Duodenal mucosa (tissue), 2 donors: ENCODE data around the gene SAMM50.

Experiments
- H3K27ac ChIP-seq: one replicate; pipeline ENCODE4 v1.7.0; 2013; ENCODE audit warnings: low read depth, low read length
- H3K27me3 ChIP-seq, 2 donors: one replicate each; pipeline ENCODE4 v1.7.0; 2013; ENCODE audit warnings: low read length in 2 of 2, control low read depth in 1 of 2; ENCODE audit not compliant: insufficient read depth in 2 of 2, control insufficient read depth in 1 of 2
- H3K36me3 ChIP-seq, 2 donors: one replicate each; pipeline ENCODE4 v1.7.0; 2013; ENCODE audit warnings: low read length in 2 of 2, control low read depth in 1 of 2; ENCODE audit not compliant: insufficient read depth in 2 of 2, control insufficient read depth in 1 of 2
- H3K4me1 ChIP-seq, 2 donors: one replicate each; pipeline ENCODE4 v1.7.0; 2013; ENCODE audit warnings: low read length in 2 of 2, control low read depth in 1 of 2; ENCODE audit not compliant: insufficient read depth in 2 of 2, control insufficient read depth in 1 of 2
- H3K4me3 ChIP-seq, 2 donors: one replicate each; pipeline ENCODE4 v1.7.0; 2013; ENCODE audit warnings: low read length in 2 of 2, low read depth in 1 of 2
- H3K9ac ChIP-seq, 2 donors: one replicate each; pipeline ENCODE4 v1.7.0; 2013; ENCODE audit warnings: low read length in 2 of 2, low read depth in 1 of 2
- H3K9me3 ChIP-seq, 2 donors: one replicate each; pipeline ENCODE4 v1.7.0; 2013; ENCODE audit warnings: low read length in 2 of 2, control low read depth in 1 of 2; ENCODE audit not compliant: control insufficient read depth in 1 of 2

Gene SAMM50

GRCh38 chr22:43955040-43955882 lies at the start of gene SAMM50:
SAMM50 (plus strand) TSS chr22:43955442; CDS start chr22:43955578, 136 bp downstream.
- Histone ChIP-seq H3K36me3 (no peaks in the 10 kb centered on the region), H3K9ac (peak within 1 kb of the TSS; percentile 77 to 81), H3K27me3 (no peaks in the 10 kb centered on the region), H3K9me3 (no peaks in the 10 kb centered on the region), H3K4me1 (peaks cover 19% of the 10 kb centered on the region in 2 donors), H3K4me3 (peak within 1 kb of the TSS; percentile 85 to 92), H3K27ac (peak within 1 kb of the TSS; percentile 81)

DNA sequence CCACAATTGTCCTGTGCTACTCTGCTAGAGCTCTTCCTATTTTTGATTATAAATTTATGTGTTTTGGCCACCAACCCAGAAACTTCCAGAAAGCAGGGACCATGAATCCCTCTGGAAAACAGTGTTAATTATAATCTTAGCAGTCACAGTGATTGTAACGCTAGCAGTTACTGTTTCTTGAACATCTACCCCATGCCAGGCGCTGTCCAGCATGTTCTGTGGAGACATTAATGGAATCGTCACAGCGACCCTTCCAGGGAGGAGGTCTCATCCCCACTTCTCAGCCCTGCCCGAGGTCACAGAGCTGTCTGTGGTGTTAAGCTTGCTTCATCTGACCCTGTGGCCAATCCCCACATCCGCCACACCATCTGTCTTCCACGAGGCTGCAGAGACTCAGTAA lies 49.6 kb upstream of the SAMM50 start:
- H3K4me1 ChIP-seq, result no peaks in the 10 kb centered on the region
- no peaks in the 10 kb centered on the region for H3K9me3 ChIP-seq
- H3K27ac ChIP-seq, result no peak overlapping the region
- no peaks in the 10 kb centered on the region for H3K36me3 ChIP-seq
- no peak overlapping the region for H3K4me3 ChIP-seq
- no peak overlapping the region for H3K9ac ChIP-seq
- H3K27me3 ChIP-seq, result no peaks in the 10 kb centered on the region

GRCh38 chr22:43909708-43910107 lies 45.5 kb upstream of the SAMM50 start:
- H3K27ac ChIP-seq, result no peak overlapping the region
- H3K9ac ChIP-seq, result no peak overlapping the region
- no peaks in the 10 kb centered on the region for H3K36me3 ChIP-seq
- no peaks in the 10 kb centered on the region for H3K9me3 ChIP-seq
- no peaks in the 10 kb centered on the region for H3K27me3 ChIP-seq
- no peak overlapping the region for H3K4me3 ChIP-seq
- no peaks in the 10 kb centered on the region for H3K4me1 ChIP-seq

- Histone ChIP-seq H3K36me3 (no peaks in the 10 kb centered on the region), H3K9ac (no peak overlapping the region), H3K9me3 (no peaks in the 10 kb centered on the region), H3K4me3 (no peak overlapping the region), H3K27ac (no peak overlapping the region), H3K27me3 (no peaks in the 10 kb centered on the region), H3K4me1 (no peaks in the 10 kb centered on the region)
Measured at GRCh38 chr22:43910178-43910695, 45.0 kb upstream of the SAMM50 start.

DNA sequence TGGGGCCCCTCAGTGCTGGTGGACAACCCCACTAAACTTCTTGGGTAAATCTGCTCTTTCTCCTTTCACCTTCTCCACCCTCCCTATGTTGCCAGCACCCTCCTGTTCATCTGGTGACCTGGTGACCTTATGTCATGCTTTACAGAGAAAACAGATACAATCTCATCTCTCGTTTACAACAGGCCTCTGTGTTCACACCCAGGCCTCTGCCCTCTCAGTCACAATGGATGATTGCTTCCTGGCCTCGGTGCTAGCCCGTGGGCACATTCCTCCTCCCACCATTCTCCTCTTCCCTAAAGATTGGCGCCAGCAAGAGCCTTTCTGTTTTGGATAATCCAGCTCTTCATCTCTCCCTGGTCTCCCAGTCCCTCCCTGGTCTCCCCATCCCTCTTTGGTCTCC lies 43.9 kb upstream of the SAMM50 start:
- Histone ChIP-seq H3K9ac (no peak overlapping the region), H3K27ac (no peak overlapping the region), H3K4me1 (no peaks in the 10 kb centered on the region), H3K4me3 (no peak overlapping the region), H3K9me3 (no peaks in the 10 kb centered on the region), H3K36me3 (no peaks in the 10 kb centered on the region), H3K27me3 (no peaks in the 10 kb centered on the region)

DNA sequence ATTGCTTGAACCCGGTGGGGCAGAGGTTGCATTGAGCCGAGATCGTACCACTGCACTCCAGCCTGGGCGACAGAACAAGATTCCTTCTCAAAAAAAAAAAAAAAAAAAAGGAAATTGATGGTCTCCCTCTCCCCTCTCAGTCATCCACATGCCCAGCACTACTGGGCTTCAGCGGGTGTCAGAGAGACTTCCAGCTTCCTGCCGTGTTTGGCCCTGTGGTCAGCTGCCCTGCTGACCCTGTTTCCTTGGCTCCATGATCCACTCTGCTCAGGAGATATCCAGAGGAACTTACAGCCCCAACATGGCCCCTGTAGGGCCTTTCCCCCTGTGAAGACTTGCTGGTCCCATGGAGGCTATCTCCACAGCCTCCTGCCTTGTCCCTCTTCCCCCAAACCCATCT lies 37.7 kb upstream of the SAMM50 start:
- Histone ChIP-seq H3K27ac (no peak overlapping the region), H3K9ac (no peak overlapping the region), H3K27me3 (no peaks in the 10 kb centered on the region), H3K9me3 (no peaks in the 10 kb centered on the region), H3K4me3 (no peak overlapping the region), H3K36me3 (no peaks in the 10 kb centered on the region), H3K4me1 (no peaks in the 10 kb centered on the region)

DNA sequence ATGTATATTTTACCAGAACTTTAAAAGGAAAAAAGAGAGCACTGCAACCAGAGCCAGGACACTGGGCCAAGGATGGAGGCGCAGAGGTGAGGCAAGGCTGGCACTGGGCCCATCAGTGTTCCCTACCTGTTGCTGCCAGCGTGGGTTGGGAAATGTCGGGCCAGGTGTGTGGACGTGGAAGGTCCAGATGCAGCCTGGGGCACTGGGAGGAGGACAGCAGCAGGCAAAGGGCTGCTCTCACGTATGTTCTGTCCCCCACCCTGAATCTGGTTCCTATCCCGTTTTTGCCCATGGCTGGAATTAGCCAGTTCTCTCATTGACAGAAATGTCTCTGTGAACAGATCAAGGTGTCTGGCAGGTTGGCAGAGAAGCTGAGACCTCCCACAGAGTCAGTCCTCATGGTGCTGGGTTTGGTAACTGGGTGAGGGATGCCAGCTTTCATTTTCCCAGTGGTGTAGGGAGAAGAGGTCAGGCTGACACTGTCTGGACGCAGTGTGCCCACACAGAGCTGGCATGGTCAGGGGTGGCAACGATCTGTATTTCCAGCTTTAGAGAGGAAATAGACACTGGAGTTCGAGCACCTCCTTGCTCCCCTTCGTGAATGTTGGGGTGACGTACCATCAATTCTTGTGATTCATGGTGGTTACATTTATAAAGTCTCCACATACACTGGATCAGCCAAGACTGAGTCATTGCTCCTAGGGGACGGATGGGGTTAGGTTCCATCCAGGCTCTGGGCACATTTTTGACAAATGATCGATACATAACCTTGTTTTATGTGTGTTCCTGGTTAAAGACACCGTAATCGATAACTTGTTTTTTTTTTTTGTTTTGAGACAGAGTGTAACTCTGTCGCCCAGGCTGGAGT lies 35.9 kb upstream of the SAMM50 start:
- H3K9ac ChIP-seq, result no peak overlapping the region
- H3K27me3 ChIP-seq, result no peaks in the 10 kb centered on the region
- peaks cover 0 to 9% of the 10 kb centered on the region in 2 donors for H3K4me1 ChIP-seq
- H3K36me3 ChIP-seq, result no peaks in the 10 kb centered on the region
- no peak overlapping the region for H3K27ac ChIP-seq
- H3K9me3 ChIP-seq, result no peaks in the 10 kb centered on the region
- H3K4me3 ChIP-seq, result no peak overlapping the region

DNA sequence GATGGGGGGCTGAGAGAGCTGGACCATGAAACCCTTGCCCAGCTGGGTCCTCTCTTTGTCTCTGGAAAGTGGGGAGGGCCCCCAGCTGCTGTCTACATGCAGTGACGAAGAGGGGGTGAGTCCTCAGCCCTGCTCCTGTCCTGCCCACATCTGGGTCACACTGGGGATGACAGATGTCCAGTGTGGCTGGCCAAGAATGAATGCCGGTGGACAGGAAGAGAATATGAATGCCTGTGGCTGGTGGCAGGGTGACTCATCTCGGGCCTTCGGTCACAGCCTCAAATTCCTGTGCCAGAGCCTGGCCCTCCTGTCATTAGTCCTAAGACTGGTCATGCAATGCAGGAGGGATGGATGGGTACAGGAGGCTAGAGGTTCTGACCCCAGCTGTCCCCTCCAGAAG lies 33.9 kb upstream of the SAMM50 start:
- Histone ChIP-seq H3K27me3 (no peaks in the 10 kb centered on the region), H3K9ac (no peak overlapping the region), H3K4me3 (no peak overlapping the region), H3K27ac (no peak overlapping the region), H3K9me3 (no peaks in the 10 kb centered on the region), H3K4me1 (peaks cover 6 to 24% of the 10 kb centered on the region in 2 donors), H3K36me3 (no peaks in the 10 kb centered on the region)

DNA sequence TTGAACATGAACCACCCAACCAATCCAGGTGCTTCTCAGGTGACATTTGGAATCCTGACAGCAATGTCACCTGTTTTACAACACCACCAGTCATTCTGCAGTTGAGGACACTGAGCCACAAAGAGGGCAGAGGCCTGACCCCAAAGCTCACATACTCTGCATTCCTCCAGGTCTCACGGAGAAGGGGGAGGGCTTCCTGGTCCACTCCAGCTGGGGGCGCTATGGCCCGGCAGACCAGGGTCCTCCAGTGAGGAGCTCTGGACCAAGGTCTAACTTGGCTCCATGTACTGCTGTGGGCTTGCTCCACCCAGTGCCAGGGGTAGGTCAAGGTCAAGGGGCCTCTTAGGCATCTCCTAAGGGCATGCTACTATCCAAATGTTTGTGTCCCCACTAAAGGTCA lies 33.1 kb upstream of the SAMM50 start:
- Histone ChIP-seq H3K9ac (no peak overlapping the region), H3K36me3 (no peaks in the 10 kb centered on the region), H3K4me1 (peaks cover 6 to 24% of the 10 kb centered on the region in 2 donors), H3K4me3 (no peak overlapping the region), H3K9me3 (no peaks in the 10 kb centered on the region), H3K27me3 (no peaks in the 10 kb centered on the region), H3K27ac (no peak overlapping the region)

- H3K9me3 ChIP-seq, result no peaks in the 10 kb centered on the region
- no peaks in the 10 kb centered on the region for H3K27me3 ChIP-seq
- peaks cover 6 to 24% of the 10 kb centered on the region in 2 donors for H3K4me1 ChIP-seq
- peak overlapping the region; percentile 60 to 63 for H3K4me3 ChIP-seq
- no peaks in the 10 kb centered on the region for H3K36me3 ChIP-seq
- peak overlapping the region in 1 of 2 donors; percentile 54 for H3K9ac ChIP-seq
- H3K27ac ChIP-seq, result no peak overlapping the region
Measured at GRCh38 chr22:43923191-43923590, 32.1 kb upstream of the SAMM50 start.
